ENCODE results near the gene NR2C2AP. TPM values are rescaled to one million over a fixed set of nuclear protein-coding genes. Genes with fewer than 3 reads are reported as not detected.

The NR2C2AP gene
- total and polyA plus RNA-seq, 2 donors (not counting 1 experiment from before 2014, with no cell fraction given), result 3.3 to 4.6 TPM

GRCh38 chr19:19157808-19158207, 45.4 kb downstream of the NR2C2AP start:
- H3K4me3 ChIP-seq (replicated peaks in 1 of 4; ENCODE audit: control extremely low read depth in 1 of 4, insufficient read depth in 1 of 4, low read depth in 3 of 4, low read length in 4 of 4), result no peak overlapping the region
- H3K4me2 ChIP-seq (ENCODE audit: extremely low read depth, insufficient read depth, low read length), result no peak overlapping the region
- H3K9me3 ChIP-seq (ENCODE audit: control insufficient read depth, insufficient read depth, low read depth, low read length), result no peaks in the 10 kb centered on the region
- TF ChIP-seq EZH2 (IDR thresholded peaks at IDR 0.05; ENCODE audit: low read length, missing control alignments), result no peak
- no peak for TF ChIP-seq CTCF (conservative IDR thresholded peaks at IDR 0.05 in 1 of 2, IDR thresholded peaks at IDR 0.05 in 1 of 2; ENCODE audit: low read depth in 1 of 2, low read length in 2 of 2)
- DNase-seq (ENCODE audit: low read depth in 2 of 2), result no peak
- no peaks in the 10 kb centered on the region for H3K36me3 ChIP-seq (ENCODE audit: control insufficient read depth, insufficient read depth, low read length)
- H3K27ac ChIP-seq (ENCODE audit: insufficient read depth, low read length), result no peak overlapping the region
- no peaks in the 10 kb centered on the region for H3K79me2 ChIP-seq (ENCODE audit: control insufficient read depth, insufficient read depth, low read length)
- H3K4me1 ChIP-seq (ENCODE audit: control insufficient read depth, extremely low read depth, insufficient read depth, low read length), result no peaks in the 10 kb centered on the region
- no peaks in the 10 kb centered on the region for H4K20me1 ChIP-seq (ENCODE audit: control insufficient read depth, extremely low read depth, insufficient read depth, low read length)
- H2AFZ ChIP-seq (ENCODE audit: low read length), result no peak overlapping the region
- H3K9ac ChIP-seq (ENCODE audit: insufficient read depth, low read length), result no peak overlapping the region
- H3K27me3 ChIP-seq (ENCODE audit: control insufficient read depth, insufficient read depth, low read length), result no peaks in the 10 kb centered on the region

- H3K4me2 ChIP-seq (ENCODE audit: extremely low read depth, insufficient read depth, low read length), result no peak overlapping the region
- H3K9me3 ChIP-seq (ENCODE audit: control insufficient read depth, insufficient read depth, low read depth, low read length), result no peaks in the 10 kb centered on the region
- H3K79me2 ChIP-seq (ENCODE audit: control insufficient read depth, insufficient read depth, low read length), result no peaks in the 10 kb centered on the region
- DNase-seq (ENCODE audit: low read depth in 2 of 2), result no peak
- no peak overlapping the region for H3K9ac ChIP-seq (ENCODE audit: insufficient read depth, low read length)
- H2AFZ ChIP-seq (ENCODE audit: low read length), result no peak overlapping the region
- H4K20me1 ChIP-seq (ENCODE audit: control insufficient read depth, extremely low read depth, insufficient read depth, low read length), result no peaks in the 10 kb centered on the region
- H3K36me3 ChIP-seq (ENCODE audit: control insufficient read depth, insufficient read depth, low read length), result no peaks in the 10 kb centered on the region
- no peak overlapping the region for H3K4me3 ChIP-seq (replicated peaks in 1 of 4; ENCODE audit: control extremely low read depth in 1 of 4, insufficient read depth in 1 of 4, low read depth in 3 of 4, low read length in 4 of 4)
- TF ChIP-seq CTCF (conservative IDR thresholded peaks at IDR 0.05 in 1 of 2, IDR thresholded peaks at IDR 0.05 in 1 of 2; ENCODE audit: low read depth in 1 of 2, low read length in 2 of 2) (no peak), EZH2 (IDR thresholded peaks at IDR 0.05; ENCODE audit: low read length, missing control alignments) (no peak)
- no peaks in the 10 kb centered on the region for H3K27me3 ChIP-seq (ENCODE audit: control insufficient read depth, insufficient read depth, low read length)
- H3K27ac ChIP-seq (ENCODE audit: insufficient read depth, low read length), result no peak overlapping the region
- H3K4me1 ChIP-seq (ENCODE audit: control insufficient read depth, extremely low read depth, insufficient read depth, low read length), result no peaks in the 10 kb centered on the region
These were observed 47.6 kb downstream of the NR2C2AP start for GRCh38 chr19:19155495-19156219.

GRCh38 chr19:19154768-19155494, 48.3 kb downstream of the NR2C2AP start:
- H3K27me3 ChIP-seq (ENCODE audit: control insufficient read depth, insufficient read depth, low read length), result no peaks in the 10 kb centered on the region
- H3K4me2 ChIP-seq (ENCODE audit: extremely low read depth, insufficient read depth, low read length), result no peak overlapping the region
- no peak for DNase-seq (ENCODE audit: low read depth in 2 of 2)
- H3K4me1 ChIP-seq (ENCODE audit: control insufficient read depth, extremely low read depth, insufficient read depth, low read length), result no peaks in the 10 kb centered on the region
- H3K4me3 ChIP-seq (replicated peaks in 1 of 4; ENCODE audit: control extremely low read depth in 1 of 4, insufficient read depth in 1 of 4, low read depth in 3 of 4, low read length in 4 of 4), result no peak overlapping the region
- H2AFZ ChIP-seq (ENCODE audit: low read length), result no peak overlapping the region
- no peak overlapping the region for H3K27ac ChIP-seq (ENCODE audit: insufficient read depth, low read length)
- H3K9me3 ChIP-seq (ENCODE audit: control insufficient read depth, insufficient read depth, low read depth, low read length), result no peaks in the 10 kb centered on the region
- no peak overlapping the region for H3K9ac ChIP-seq (ENCODE audit: insufficient read depth, low read length)
- no peak for TF ChIP-seq CTCF (conservative IDR thresholded peaks at IDR 0.05 in 1 of 2, IDR thresholded peaks at IDR 0.05 in 1 of 2; ENCODE audit: low read depth in 1 of 2, low read length in 2 of 2)
- no peaks in the 10 kb centered on the region for H3K79me2 ChIP-seq (ENCODE audit: control insufficient read depth, insufficient read depth, low read length)
- H3K36me3 ChIP-seq (ENCODE audit: control insufficient read depth, insufficient read depth, low read length), result no peaks in the 10 kb centered on the region
- H4K20me1 ChIP-seq (ENCODE audit: control insufficient read depth, extremely low read depth, insufficient read depth, low read length), result no peaks in the 10 kb centered on the region
